Activated T-cell treated with anti-CD3 and anti-CD28 coated beads, Interleukin-2, amount 50 U/mL, for 1 hour (primary cell): ENCODE data around the gene DLG3.

Experiments
- DNase-seq: peaks from one replicate; pipeline ENCODE4 v3.0.0-alpha.2; 2020

The DLG3 gene

GRCh38 chrX:70437921-70438665 lies 6.5 kb upstream of the DLG3 start:
- DNase-seq, result no peak

DNA sequence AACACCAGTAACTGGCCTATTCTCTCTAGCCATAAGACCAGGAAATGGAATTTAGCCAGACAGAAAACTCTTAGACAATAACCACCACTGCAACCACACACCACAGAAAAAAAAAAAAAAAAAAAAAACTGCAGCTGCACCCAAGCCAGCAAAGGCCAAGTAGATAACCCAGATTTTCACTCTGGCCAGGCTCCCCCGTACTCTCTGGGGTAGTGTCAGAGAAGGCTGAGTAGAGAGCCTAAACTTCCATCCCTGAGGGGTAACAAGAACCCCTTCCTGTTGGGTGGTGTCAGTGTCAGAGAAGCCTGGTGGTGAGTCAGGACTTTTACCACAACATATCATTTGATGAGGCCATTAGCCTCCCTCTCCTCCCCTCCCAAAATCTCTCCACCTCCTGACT lies 5.6 kb upstream of the DLG3 start:
- no peak for DNase-seq

DNA sequence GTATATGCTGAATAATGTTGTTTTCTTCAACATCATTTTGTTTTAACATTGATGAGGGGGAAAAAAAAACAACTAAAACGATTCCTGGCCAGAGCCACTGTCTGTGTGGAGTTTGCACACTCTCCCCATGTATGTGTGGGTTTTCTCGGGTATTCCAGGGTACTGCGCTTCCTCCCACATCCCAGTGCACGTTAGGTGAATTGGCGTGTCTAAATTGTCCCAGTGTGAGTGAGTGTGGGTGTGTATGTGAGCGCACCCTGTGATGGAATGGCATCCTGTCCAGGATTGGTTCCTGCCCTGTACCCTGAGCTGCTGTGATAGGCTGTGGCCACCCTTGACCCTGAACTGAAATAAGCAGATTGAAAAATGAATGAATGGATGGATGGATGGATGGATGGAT lies 2.4 kb upstream of the DLG3 start:
- DNase-seq, result no peak

DNA sequence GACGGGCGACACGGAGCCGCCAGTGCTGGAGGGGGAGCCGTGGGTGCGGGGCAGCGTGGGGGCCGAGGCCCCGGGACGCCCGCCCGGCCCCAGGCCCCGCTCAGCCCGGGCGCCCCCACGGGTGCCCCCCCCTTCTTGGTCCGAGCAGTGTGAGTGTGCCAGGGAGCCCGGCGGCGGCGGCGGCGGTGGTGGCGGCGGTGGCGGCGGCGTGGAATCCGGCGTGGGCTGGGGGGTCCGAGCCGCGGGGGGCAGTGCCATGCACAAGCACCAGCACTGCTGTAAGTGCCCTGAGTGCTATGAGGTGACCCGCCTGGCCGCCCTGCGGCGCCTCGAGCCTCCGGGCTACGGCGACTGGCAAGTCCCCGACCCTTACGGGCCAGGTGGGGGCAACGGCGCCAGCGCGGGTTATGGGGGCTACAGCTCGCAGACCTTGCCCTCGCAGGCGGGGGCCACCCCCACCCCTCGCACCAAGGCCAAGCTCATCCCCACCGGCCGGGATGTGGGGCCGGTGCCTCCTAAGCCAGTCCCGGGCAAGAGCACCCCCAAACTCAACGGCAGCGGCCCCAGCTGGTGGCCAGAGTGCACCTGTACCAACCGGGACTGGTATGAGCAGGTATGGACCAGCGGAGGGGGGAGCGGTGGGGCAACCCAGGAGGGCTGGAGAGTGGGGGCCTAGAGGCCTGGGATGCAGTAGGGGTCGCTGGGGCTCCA lies 466 bp downstream of the DLG3 start:
- no peak for DNase-seq

DNA sequence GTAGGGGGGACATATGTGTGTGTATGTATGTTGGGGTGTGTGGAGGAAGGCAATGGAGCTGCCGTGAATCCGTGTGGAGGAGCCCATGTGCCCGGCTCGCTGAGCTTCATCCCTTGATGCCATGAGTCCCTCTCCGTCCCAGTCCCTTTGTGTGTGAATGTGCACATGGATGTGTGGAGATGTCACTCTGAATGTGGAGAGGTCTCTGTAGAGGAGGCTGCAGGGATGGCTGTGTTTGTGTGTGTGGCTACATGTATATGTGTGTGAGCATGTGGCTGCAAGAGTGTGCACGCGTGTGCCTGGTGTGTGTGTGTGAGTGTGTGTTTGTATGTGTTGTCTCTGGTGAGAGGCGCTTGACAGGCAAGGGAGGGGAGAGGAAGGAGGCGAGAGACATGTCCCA lies 1.3 kb downstream of the DLG3 start:
- DNase-seq, result no peak

DNA sequence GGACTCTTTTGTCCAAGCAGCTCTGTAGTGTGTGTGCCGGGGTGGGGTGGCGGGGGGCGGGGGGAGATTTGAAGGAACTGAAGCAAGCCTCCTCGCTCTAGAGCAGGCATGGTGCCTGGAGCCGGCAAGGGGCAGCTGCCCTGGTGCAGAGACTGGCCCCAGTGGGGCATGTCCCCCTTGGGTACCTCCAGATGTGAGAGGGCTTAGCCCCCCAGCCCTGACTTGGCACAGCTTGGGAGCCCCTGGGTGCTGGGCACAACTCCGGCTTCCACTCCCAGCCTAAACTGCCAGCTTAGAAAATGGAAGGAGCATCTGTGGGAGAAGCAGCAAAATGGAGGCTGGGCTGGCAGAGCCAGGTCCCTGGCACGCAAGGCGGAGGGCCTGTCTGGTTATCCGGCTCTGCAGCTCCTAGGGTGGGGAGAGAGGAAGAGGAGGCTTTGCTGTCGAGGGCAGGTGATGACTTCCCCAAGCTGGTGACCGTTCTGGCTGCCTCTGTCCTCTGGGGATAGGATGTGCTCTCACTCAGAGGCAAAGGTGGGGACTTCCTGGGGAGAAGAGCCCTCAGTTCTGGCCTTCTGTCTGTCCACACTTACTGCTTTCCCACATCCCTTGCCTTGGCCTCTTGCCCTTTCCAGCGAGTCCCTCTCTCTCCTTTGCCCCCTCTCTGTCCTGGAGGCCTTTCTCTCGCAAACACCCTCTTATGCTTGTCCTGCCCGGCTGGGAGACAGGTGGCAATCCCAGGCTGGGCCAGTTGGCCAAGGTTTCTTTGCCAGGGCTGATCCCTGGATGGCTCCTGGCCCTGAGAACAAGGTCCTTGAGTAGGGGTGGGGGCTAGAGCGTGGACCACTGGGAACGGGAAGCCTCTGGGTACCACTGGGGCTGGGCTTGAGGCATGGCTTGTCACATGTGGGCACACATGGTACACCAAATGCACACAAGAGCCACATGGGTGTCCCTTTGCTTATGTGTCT lies 2.0 kb downstream of the DLG3 start:
- no peak for DNase-seq

- DNase-seq, result no peak
Measured at GRCh38 chrX:70449457-70449966, 4.9 kb downstream of the DLG3 start.

GRCh38 chrX:70452143-70452733 lies 7.6 kb downstream of the DLG3 start:
- DNase-seq, result peak; percentile 57

- no peak for DNase-seq
Measured at GRCh38 chrX:70453024-70453618, 8.5 kb downstream of the DLG3 start.

GRCh38 chrX:70454441-70455365 lies 10.1 kb downstream of the DLG3 start:
- DNase-seq, result peak; percentile 74

- DNase-seq, result no peak
Measured at GRCh38 chrX:70455366-70456202, 10.9 kb downstream of the DLG3 start.

DNA sequence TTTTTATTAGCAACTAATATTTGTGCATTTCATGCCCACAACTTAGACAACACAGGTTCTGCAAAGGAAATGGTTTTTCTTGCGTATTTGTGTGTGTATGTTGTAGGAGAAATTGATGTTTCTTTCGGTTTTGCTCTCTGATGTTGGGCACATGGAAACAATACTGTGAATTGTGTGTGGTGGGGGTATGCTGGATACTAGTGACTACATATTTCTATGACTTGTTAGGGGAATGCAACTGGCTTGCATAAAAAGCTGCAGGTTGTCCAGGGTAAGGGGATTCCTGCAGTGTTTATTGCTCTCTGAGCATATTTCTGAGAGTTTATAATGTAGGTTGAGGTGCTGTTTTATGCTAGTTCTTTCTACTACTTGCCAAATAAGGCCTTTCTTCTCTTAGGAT lies 11.6 kb downstream of the DLG3 start:
- DNase-seq, result no peak

- no peak for DNase-seq
Measured at GRCh38 chrX:70461026-70461425, 16.4 kb downstream of the DLG3 start.

DNA sequence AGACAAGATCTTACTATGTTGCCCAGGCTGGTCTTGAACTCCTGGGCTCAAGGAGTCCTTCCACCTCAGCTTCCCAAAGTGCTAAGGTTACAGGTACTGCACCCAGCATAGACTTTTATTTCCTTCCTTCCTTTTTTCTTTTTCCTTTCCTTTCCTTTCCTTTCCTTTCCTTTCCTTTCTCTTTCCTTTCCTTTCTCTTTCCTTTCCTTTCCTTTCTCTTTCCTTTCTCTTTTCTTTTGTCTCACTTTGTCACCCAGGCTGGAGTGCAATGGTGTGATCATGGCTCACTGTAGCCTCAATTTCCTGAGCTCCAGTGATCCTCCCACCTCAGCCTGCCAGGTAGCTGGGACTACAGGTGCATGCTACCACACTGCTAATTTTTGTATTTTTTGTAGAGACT lies 19.4 kb downstream of the DLG3 start:
- DNase-seq, result no peak

GRCh38 chrX:70466968-70467367 lies 22.3 kb downstream of the DLG3 start:
- DNase-seq, result no peak

- DNase-seq, result no peak
Measured at GRCh38 chrX:70468709-70469108, 24.1 kb downstream of the DLG3 start.

DNA sequence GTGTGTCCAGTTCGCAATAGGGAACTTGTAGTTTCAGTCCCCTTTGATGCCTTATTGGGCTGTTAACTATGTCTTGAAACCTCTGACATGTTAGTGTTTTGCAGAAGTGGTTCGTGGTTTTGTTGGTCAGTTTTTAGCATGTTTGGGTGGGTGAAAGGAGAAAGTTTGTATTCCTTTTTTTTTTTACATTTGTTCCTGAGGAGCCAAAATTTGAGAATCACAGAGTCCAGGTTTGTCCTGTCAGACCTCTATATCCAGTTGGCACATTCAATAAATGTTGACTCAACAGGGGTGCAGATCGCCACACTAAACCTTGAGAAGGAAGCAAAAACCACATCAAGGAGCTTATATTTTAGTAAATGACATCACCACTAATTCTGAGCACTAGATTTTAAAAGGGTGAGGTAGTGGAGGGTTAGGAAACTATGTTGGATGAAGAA lies 26.2 kb downstream of the DLG3 start:
- no peak for DNase-seq

DNA sequence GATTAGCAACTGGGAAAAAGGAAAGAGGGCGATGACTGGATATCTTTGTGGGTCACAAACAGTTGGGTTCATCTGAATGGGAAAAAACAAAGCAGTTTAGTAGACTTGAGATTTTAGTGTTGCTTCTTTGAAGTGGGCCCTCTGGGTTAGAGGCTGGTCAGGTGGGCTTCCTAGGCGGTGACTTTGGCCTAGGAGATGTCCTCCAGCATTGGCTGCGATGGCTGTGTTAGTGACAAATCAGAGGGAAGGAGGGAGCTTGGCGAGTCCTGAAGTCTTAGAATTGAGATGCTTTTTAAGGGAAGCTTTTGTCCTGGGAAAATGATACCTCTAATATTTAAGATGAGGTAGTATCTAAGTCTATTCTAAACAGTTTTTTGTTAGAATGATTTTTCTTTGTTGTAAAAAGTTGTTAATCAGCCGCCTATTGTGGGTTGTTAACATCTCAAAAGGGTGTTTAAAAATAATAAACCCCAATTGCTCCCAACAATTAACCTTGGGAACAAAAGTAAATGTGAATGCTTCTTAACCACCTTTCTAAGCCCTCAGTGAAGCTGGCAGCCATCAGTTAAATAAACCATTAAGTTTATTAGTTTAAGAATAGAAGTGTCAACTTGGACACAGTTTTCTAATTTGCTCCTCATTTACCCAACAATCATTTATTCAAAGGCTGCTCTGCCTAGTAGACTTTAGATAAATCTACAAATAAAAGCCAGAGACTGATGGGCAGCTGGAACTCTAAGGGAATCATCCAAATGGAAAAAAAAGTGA lies 31.7 kb downstream of the DLG3 start:
- no peak for DNase-seq
